Heart right ventricle (tissue), 16 donors: Measurements from ENCODE around the gene CKS1B. TPM values are rescaled to one million over a fixed set of nuclear protein-coding genes. Genes with fewer than 3 reads are reported as not detected.
A peak's percentile ranks its signal among the peaks of the same experiment; 100 is the strongest.

Experiments
- ATAC-seq, 8 donors: fragments of 200-7000 bp; cut with Tn5 transposase; one replicate each; pipeline ENCODE4 v1.9.1; 2020; ENCODE audit warnings: mild to moderate bottlenecking in 8 of 8, moderate library complexity in 8 of 8, moderate number of reproducible peaks in 1 of 8
- DNase-seq, 2 donors: peaks; one replicate each; pipeline ENCODE4 v3.0.0-alpha.2; 2020
- H3K27ac ChIP-seq, 10 donors: fragments of 200-600 bp; sonication (generic) in 2 of 10; one replicate each; pipeline versions ENCODE4 v1.5.0 to v1.8.0; 2020 to 2022; ENCODE audit warnings: mild to moderate bottlenecking in 3 of 10
- H3K27me3 ChIP-seq, 7 donors: fragments of 200-600 bp; one replicate each; pipeline ENCODE4 v1.8.0; 2021 to 2022; ENCODE audit warnings: mild to moderate bottlenecking in 2 of 7
- H3K36me3 ChIP-seq, 9 donors: fragments of 200-600 bp; sonication (generic) in 1 of 9; one replicate each; pipeline versions ENCODE4 v1.5.0 to v1.8.0; 2020 to 2022; ENCODE audit warnings: mild to moderate bottlenecking in 2 of 9
- H3K4me1 ChIP-seq, 9 donors: fragments of 200-600 bp; sonication (generic) in 1 of 9; one replicate each; pipeline versions ENCODE4 v1.5.0 to v1.8.0; 2020 to 2022; ENCODE audit warnings: mild to moderate bottlenecking in 4 of 9
- H3K4me3 ChIP-seq, 10 donors: fragments of 200-600 bp; sonication (generic) in 2 of 10; one replicate each; pipeline versions ENCODE4 v1.5.0 to v1.8.0; 2020 to 2022; ENCODE audit warnings: mild to moderate bottlenecking in 7 of 10, moderate library complexity in 2 of 10
- H3K9me3 ChIP-seq, 11 donors: fragments of 200-600 bp in 10 of 11; sonication (generic) in 2 of 11; one replicate each; pipeline versions ENCODE4 v1.5.0 to v1.8.0; 2013 to 2022; ENCODE audit warnings: mild to moderate bottlenecking in 2 of 11, control low read depth in 1 of 11, moderate library complexity in 1 of 11
- WGBS, 2 donors: extraction: QIAGEN DNeasy Blood & Tissue Kit; methylation state at CpG; one replicate each; pipeline ENCODE4 v1.1.7; 2013; ENCODE audit warnings: inconsistent platforms in 1 of 2; 5-methylcytosine and 5-hydroxymethylcytosine counted together
- intact Hi-C, 10 donors: fragments of 100-400 bp; cut with DNase I; formaldehyde crosslinking; loops; one replicate each; pipeline versions ENCODE4 v1.11.1 to v1.14.2; 2022
- polyA plus RNA-seq, 2 donors: library from polyadenylated mRNA; stranded (reverse); fragments of 200-250 nt; gene quantifications; one replicate each; pipeline ENCODE4 v1.2.3, GENCODE V29; 2013
- total RNA-seq, 10 donors: library from RNA; stranded (reverse); fragmentation: NEBNext Ultra II Directional in 3 of 10; extraction: Animal tissue kit (Norgen Biotek cat#: 25700) in 3 of 10; gene quantifications; one replicate each; pipeline versions ENCODE4 v1.2.1 to v1.2.4, GENCODE V29; 2021 to 2023
- TF ChIP-seq, protein P1 (sequence below), 9 donors: fragments of 200-600 bp; sonication (generic) in 2 of 9; IDR thresholded peaks; one replicate each; pipeline versions ENCODE4 v1.5.0 to v1.8.0; 2021 to 2022; ENCODE audit warnings: antibody characterized with exemption in 9 of 9, mild to moderate bottlenecking in 5 of 9, moderate library complexity in 1 of 9
- donor health status: Arrhythmogenic right ventricular cardiomyopathy.
- donor health status: ischemic (EF 13 %, LVEDD 7.1; RV severe dilation, severe dysfunction).
- donor health status: healthy with polysubstance abuse.
- donor health status: DM: no; HTN: yes; CAD: no.
- donor health status: DM: no; HTN: no; CAD: no.
- donor health status: ischemic (EF 25% LVEDD 6.9; RV normal size, moderate dysfunction).
- donor health status: ischemic (EF 25% LVEDD 5.7; RV mildly dilated, moderate dysfunction).
- donor health status: healthy.
- donor health status: DM: yes; HTN: yes; CAD: no.
- donor health status: Ischemic cardiomyopathy.
- donor health status: ischemic (EF 35%, LVEDD 5.7; RV mildly dilated, moderate dysfunction).
- donor health status: nonischemic (EF 11% LVEDD 7.7; RV severe dilation, severe dysfunction).
- donor health status: DM: yes; HTN: yes; CAD: no.
- donor health status: PGD.
- donor health status: ischemic (EF 29% LVEDD 5.4; RV normal size, mild dysfunction).
- donor health status: nonischemic (EF 23%, LVEDD 6.1; RV moderate dilation, normal function).

Gene CKS1B
- total and polyA plus RNA-seq, 12 donors: 4.6 to 36.7 (median 17.5) TPM

- H3K4me3 ChIP-seq: peak overlapping the region in 2 of 10 donors; percentile 52 to 74
- ATAC-seq (no peak), DNase-seq (no peak)
- intact Hi-C loops: loop anchor here in 3 of 10 donors (5.0 to 10.0 kb wide), 3 partner anchors 58 to 95 kb away; partner anchors contain the start of gene ADAM15 (in 1 of the 3)
- no peaks in the 10 kb centered on the region for H3K27me3 ChIP-seq
- no peaks in the 10 kb centered on the region for H3K9me3 ChIP-seq
- peaks cover 15 to 73% (median 57%) of the 10 kb centered on the region in 9 donors for H3K4me1 ChIP-seq
- H3K27ac ChIP-seq: peak overlapping the region in 9 of 10 donors; percentile 69 to 84 (median 80)
- WGBS, 2 donors: 27 to 45% methylated on average over 9 of the region's 9 CpGs
- H3K36me3 ChIP-seq: peaks cover 0 to 21% (median 15%) of the 10 kb centered on the region in 9 donors
- TF ChIP-seq, protein P1, sequence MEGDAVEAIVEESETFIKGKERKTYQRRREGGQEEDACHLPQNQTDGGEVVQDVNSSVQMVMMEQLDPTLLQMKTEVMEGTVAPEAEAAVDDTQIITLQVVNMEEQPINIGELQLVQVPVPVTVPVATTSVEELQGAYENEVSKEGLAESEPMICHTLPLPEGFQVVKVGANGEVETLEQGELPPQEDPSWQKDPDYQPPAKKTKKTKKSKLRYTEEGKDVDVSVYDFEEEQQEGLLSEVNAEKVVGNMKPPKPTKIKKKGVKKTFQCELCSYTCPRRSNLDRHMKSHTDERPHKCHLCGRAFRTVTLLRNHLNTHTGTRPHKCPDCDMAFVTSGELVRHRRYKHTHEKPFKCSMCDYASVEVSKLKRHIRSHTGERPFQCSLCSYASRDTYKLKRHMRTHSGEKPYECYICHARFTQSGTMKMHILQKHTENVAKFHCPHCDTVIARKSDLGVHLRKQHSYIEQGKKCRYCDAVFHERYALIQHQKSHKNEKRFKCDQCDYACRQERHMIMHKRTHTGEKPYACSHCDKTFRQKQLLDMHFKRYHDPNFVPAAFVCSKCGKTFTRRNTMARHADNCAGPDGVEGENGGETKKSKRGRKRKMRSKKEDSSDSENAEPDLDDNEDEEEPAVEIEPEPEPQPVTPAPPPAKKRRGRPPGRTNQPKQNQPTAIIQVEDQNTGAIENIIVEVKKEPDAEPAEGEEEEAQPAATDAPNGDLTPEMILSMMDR (IDR thresholded peaks at IDR 0.05): no peak
These were observed 17.3 kb upstream of the CKS1B start for GRCh38 chr1:154957091-154957657.

- WGBS, 2 donors: 74 to 78% methylated on average over 2 of the region's 2 CpGs
- Histone ChIP-seq H3K9me3 (no peaks in the 10 kb centered on the region), H3K4me1 (peaks cover 23 to 73% (median 59%) of the 10 kb centered on the region in 9 donors), H3K36me3 (peaks cover 0 to 27% (median 17%) of the 10 kb centered on the region in 9 donors), H3K27ac (peak overlapping the region in 1 of 10 donors; percentile 78), H3K4me3 (no peak overlapping the region), H3K27me3 (no peaks in the 10 kb centered on the region)
- intact Hi-C loops: loop anchor here in 3 of 10 donors (5.0 to 10.0 kb wide), 3 partner anchors 57 to 94 kb away; partner anchors contain the start of gene ADAM15 (in 1 of the 3)
- DNase-seq: no peak
- ATAC-seq: no peak
- TF ChIP-seq, protein P1 (IDR thresholded peaks at IDR 0.05): no peak
These were observed 16.4 kb upstream of the CKS1B start for GRCh38 chr1:154958036-154958435.

- Histone ChIP-seq H3K27me3 (no peaks in the 10 kb centered on the region), H3K36me3 (peaks cover 0 to 35% (median 24%) of the 10 kb centered on the region in 9 donors), H3K9me3 (no peaks in the 10 kb centered on the region), H3K27ac (no peak overlapping the region), H3K4me3 (no peak overlapping the region), H3K4me1 (peaks cover 20 to 66% (median 53%) of the 10 kb centered on the region in 9 donors)
- intact Hi-C loops: loop anchor here in 3 of 10 donors (5.0 to 10.0 kb wide), 3 partner anchors 56 to 93 kb away; partner anchors contain the start of gene ADAM15 (in 1 of the 3)
- ATAC-seq (no peak), DNase-seq (no peak)
- TF ChIP-seq, protein P1 (IDR thresholded peaks at IDR 0.05): no peak
- WGBS, 2 donors: 87 to 89% methylated on average over 16 of the region's 16 CpGs
These were observed 15.6 kb upstream of the CKS1B start for GRCh38 chr1:154958681-154959425.

- H3K4me3 ChIP-seq: no peak overlapping the region
- H3K27ac ChIP-seq: no peak overlapping the region
- peaks cover 0 to 40% (median 24%) of the 10 kb centered on the region in 9 donors for H3K36me3 ChIP-seq
- no peak for ATAC-seq
- no peaks in the 10 kb centered on the region for H3K9me3 ChIP-seq
- H3K27me3 ChIP-seq: no peaks in the 10 kb centered on the region
- H3K4me1 ChIP-seq: peaks cover 20 to 60% (median 48%) of the 10 kb centered on the region in 9 donors
- intact Hi-C loops: loop anchor here in 3 of 10 donors (5.0 to 10.0 kb wide), 3 partner anchors 55 to 93 kb away; partner anchors contain the start of gene ADAM15 (in 1 of the 3)
- no peak for DNase-seq
- 86 to 94% methylated on average over 7 of the region's 7 CpGs for WGBS, 2 donors
- TF ChIP-seq, protein P1 (IDR thresholded peaks at IDR 0.05): no peak
These were observed 15.1 kb upstream of the CKS1B start for GRCh38 chr1:154959426-154959780.
